ENCODE results near the gene ARAP1.
A peak's percentile ranks its signal among the peaks of the same experiment; 100 is the strongest.

The ARAP1 gene

GRCh38 chr11:72703267-72704008 is 48.8 kb downstream of the ARAP1 start:
- DNase-seq (ENCODE audit: low read depth), result no peak

GRCh38 chr11:72702577-72703241 is 49.5 kb downstream of the ARAP1 start:
- no peak for DNase-seq (ENCODE audit: low read depth)

- no peak for DNase-seq (ENCODE audit: low read depth)
Observed at GRCh38 chr11:72702096-72702495, 50.1 kb downstream of the ARAP1 start.

- DNase-seq (ENCODE audit: low read depth), result no peak
Observed at GRCh38 chr11:72701466-72701865, 50.7 kb downstream of the ARAP1 start.

- DNase-seq (ENCODE audit: low read depth), result no peak
Observed at GRCh38 chr11:72700146-72700545, 52.1 kb downstream of the ARAP1 start.

GRCh38 chr11:72697814-72698213 is 54.4 kb downstream of the ARAP1 start:
- DNase-seq (ENCODE audit: low read depth), result no peak

GRCh38 chr11:72696866-72697700 is 55.1 kb downstream of the ARAP1 start:
- DNase-seq (ENCODE audit: low read depth), result no peak

- DNase-seq (ENCODE audit: low read depth), result no peak
Observed at GRCh38 chr11:72695354-72695753, 56.9 kb downstream of the ARAP1 start.

GRCh38 chr11:72693271-72693968 is 58.8 kb downstream of the ARAP1 start:
- DNase-seq (ENCODE audit: low read depth), result no peak

- no peak for DNase-seq (ENCODE audit: low read depth)
Observed at GRCh38 chr11:72692498-72693237, 59.5 kb downstream of the ARAP1 start.

- DNase-seq (ENCODE audit: low read depth), result no peak
Observed at GRCh38 chr11:72690166-72690565, 62.0 kb downstream of the ARAP1 start.

GRCh38 chr11:72688929-72689328 is 63.3 kb downstream of the ARAP1 start:
- no peak for DNase-seq (ENCODE audit: low read depth)

GRCh38 chr11:72688486-72688885 is 63.7 kb downstream of the ARAP1 start:
- no peak for DNase-seq (ENCODE audit: low read depth)

- no peak for DNase-seq (ENCODE audit: low read depth)
Observed at GRCh38 chr11:72687326-72687725, 64.9 kb downstream of the ARAP1 start.

GRCh38 chr11:72686639-72687220 is 65.5 kb downstream of the ARAP1 start:
- no peak for DNase-seq (ENCODE audit: low read depth)

- DNase-seq (ENCODE audit: low read depth), result no peak
Observed at GRCh38 chr11:72685560-72686480, 66.4 kb downstream of the ARAP1 start.

GRCh38 chr11:72684236-72684912 is 67.8 kb downstream of the ARAP1 start:
- DNase-seq (ENCODE audit: low read depth), result no peak

- DNase-seq (ENCODE audit: low read depth), result peak; percentile 30
Observed at GRCh38 chr11:72683782-72684200, 68.4 kb downstream of the ARAP1 start.

- no peak for DNase-seq (ENCODE audit: low read depth)
Observed at GRCh38 chr11:72682858-72683243, 69.4 kb downstream of the ARAP1 start.

Measured in CMK (cell line).